HL-60 (cell line): ENCODE data around the gene FAM177A1.
"Not testable (repeated sequence)": the region's sequence is repeated elsewhere in the genome, so short reads cannot be mapped to it uniquely, and the experiment has no call there.

Experiments
- DNase-seq, 2 experiments: peaks; one replicate each; pipeline ENCODE4 v3.0.0-alpha.2; 2010 to 2020; ENCODE audit warnings: low read depth in 1 of 2, low spot score in 1 of 2
- H3K27ac ChIP-seq: fragments of 250-450 bp; sonication (Bioruptor Pico); replicated peaks from 2 replicates; pipeline ENCODE4 v1.5.1; 2020; ENCODE audit warnings: mild to moderate bottlenecking, moderate library complexity
- H3K27me3 ChIP-seq: fragments of 250-450 bp; sonication (Bioruptor Pico); 2 replicates; pipeline ENCODE4 v1.5.1; 2021; ENCODE audit warnings: mild to moderate bottlenecking, moderate library complexity; ENCODE audit not compliant: insufficient read depth, poor library complexity, severe bottlenecking
- H3K4me3 ChIP-seq: replicated peaks from 2 replicates; pipeline ENCODE4 v1.5.1; 2011; ENCODE audit warnings: mild to moderate bottlenecking, control low read depth, low read length; ENCODE audit not compliant: insufficient read depth
- CTCF ChIP-seq: IDR thresholded peaks from one replicate; pipeline ENCODE4 v1.5.1; 2011; ENCODE audit warnings: low read length, control low read depth, inconsistent platforms; ENCODE audit not compliant: insufficient read depth
- GABPA ChIP-seq: IDR thresholded peaks from 2 replicates; pipeline ENCODE4 v1.6.1; 2012; ENCODE audit warnings: low read depth
- POLR2AphosphoS5 ChIP-seq: IDR thresholded peaks from 2 replicates; pipeline ENCODE4 v1.6.1; 2012; ENCODE audit warnings: low read depth
- REST ChIP-seq: IDR thresholded peaks from 2 replicates; pipeline ENCODE4 v1.6.1; 2012; ENCODE audit warnings: low read depth; ENCODE audit not compliant: insufficient replicate concordance
- SPI1 ChIP-seq: IDR thresholded peaks from 2 replicates; pipeline ENCODE4 v1.6.1; 2012; ENCODE audit warnings: low read depth, mild to moderate bottlenecking, borderline replicate concordance

Gene FAM177A1

GRCh38 chr14:35032562-35032961 is 13.5 kb upstream of the FAM177A1 start:
- Histone ChIP-seq H3K4me3 (no peak overlapping the region), H3K27me3 (no peaks in the 10 kb centered on the region), H3K27ac (no peak overlapping the region)
- no peak for DNase-seq
- TF ChIP-seq REST (no peak), CTCF (no peak), POLR2AphosphoS5 (no peak), SPI1 (no peak), GABPA (no peak)

GRCh38 chr14:35034440-35034833 is 11.6 kb upstream of the FAM177A1 start:
- TF ChIP-seq REST: no peak
- TF ChIP-seq GABPA: no peak
- TF ChIP-seq POLR2AphosphoS5: no peak
- no peak for TF ChIP-seq SPI1
- no peak for TF ChIP-seq CTCF
- DNase-seq: no peak
- Histone ChIP-seq H3K4me3 (no peak overlapping the region), H3K27me3 (no peaks in the 10 kb centered on the region), H3K27ac (no peak overlapping the region)

- not testable (repeated sequence) for H3K27me3 ChIP-seq
These were observed 11.0 kb upstream of the FAM177A1 start for GRCh38 chr14:35034944-35035554.

GRCh38 chr14:35038312-35038711 is 7.8 kb upstream of the FAM177A1 start:
- H3K27me3 ChIP-seq, DNase-seq, H3K4me3 ChIP-seq, H3K27ac ChIP-seq: not testable (repeated sequence)

More at GRCh38 chr14:35034944-35035554, 11.0 kb upstream of the FAM177A1 start:
- H3K4me3 ChIP-seq, H3K27ac ChIP-seq, DNase-seq: not testable (repeated sequence)

- no peak for TF ChIP-seq REST
- no peak for TF ChIP-seq GABPA
- TF ChIP-seq CTCF: no peak
- TF ChIP-seq SPI1: no peak
- no peak for TF ChIP-seq POLR2AphosphoS5
- no peak for DNase-seq
- Histone ChIP-seq H3K27ac (0 out of 2 replicates have a peak overlapping the region, but pooled peaks have one; percentile 1), H3K4me3 (no peak overlapping the region), H3K27me3 (no peaks in the 10 kb centered on the region)
These were observed 3.4 kb upstream of the FAM177A1 start for GRCh38 chr14:35042632-35043031.
